ENCODE data around the gene UBN2.

- TF ChIP-seq, protein P1, sequence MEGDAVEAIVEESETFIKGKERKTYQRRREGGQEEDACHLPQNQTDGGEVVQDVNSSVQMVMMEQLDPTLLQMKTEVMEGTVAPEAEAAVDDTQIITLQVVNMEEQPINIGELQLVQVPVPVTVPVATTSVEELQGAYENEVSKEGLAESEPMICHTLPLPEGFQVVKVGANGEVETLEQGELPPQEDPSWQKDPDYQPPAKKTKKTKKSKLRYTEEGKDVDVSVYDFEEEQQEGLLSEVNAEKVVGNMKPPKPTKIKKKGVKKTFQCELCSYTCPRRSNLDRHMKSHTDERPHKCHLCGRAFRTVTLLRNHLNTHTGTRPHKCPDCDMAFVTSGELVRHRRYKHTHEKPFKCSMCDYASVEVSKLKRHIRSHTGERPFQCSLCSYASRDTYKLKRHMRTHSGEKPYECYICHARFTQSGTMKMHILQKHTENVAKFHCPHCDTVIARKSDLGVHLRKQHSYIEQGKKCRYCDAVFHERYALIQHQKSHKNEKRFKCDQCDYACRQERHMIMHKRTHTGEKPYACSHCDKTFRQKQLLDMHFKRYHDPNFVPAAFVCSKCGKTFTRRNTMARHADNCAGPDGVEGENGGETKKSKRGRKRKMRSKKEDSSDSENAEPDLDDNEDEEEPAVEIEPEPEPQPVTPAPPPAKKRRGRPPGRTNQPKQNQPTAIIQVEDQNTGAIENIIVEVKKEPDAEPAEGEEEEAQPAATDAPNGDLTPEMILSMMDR (IDR thresholded peaks at IDR 0.05; ENCODE audit: low read depth, low read length) = no peak
- no peak for TF ChIP-seq EZH2phosphoT487 (IDR thresholded peaks at IDR 0.05; ENCODE audit: low read depth)
These were observed 11.8 kb downstream of the UBN2 start for GRCh38 chr7:139242741-139243281.

All from OCI-LY3 (cell line).